Loucy (cell line): ENCODE results near the gene NFS1.

Experiments
- CTCF ChIP-seq: fragments of 200-600 bp; sonication (generic); conservative IDR thresholded peaks from 2 replicates; pipeline ENCODE4 v1.5.1; 2014; ENCODE audit warnings: mild to moderate bottlenecking, antibody characterized with exemption, low read length
- EZH2phosphoT487 ChIP-seq: fragments of 200-600 bp; IDR thresholded peaks from 2 replicates; pipeline ENCODE4 v1.6.1; 2018; ENCODE audit warnings: antibody characterized with exemption, mild to moderate bottlenecking, moderate library complexity, borderline replicate concordance

GRCh38 chr20:35710039-35710438 is 10.9 kb upstream of the NFS1 start:
- TF ChIP-seq CTCF (no peak), EZH2phosphoT487 (no peak)
